Endodermal cell (in vitro differentiated cells): Measurements from ENCODE around the gene RPS6KA2. TPM values are rescaled to one million over a fixed set of nuclear protein-coding genes. Genes with fewer than 3 reads are reported as not detected.

Experiments
- DNase-seq: peaks from one replicate; pipeline ENCODE4 v3.0.0-alpha.2; 2017
- H3K27ac ChIP-seq: 2 replicates; pipeline ENCODE4 v1.5.1; 2013; ENCODE audit warnings: mild to moderate bottlenecking, low read depth, low read length, moderate library complexity
- H3K27me3 ChIP-seq: 2 replicates; pipeline ENCODE4 v1.6.1; 2013; ENCODE audit warnings: mild to moderate bottlenecking, low read length, moderate library complexity; ENCODE audit not compliant: insufficient read depth, control insufficient read depth, poor library complexity, severe bottlenecking
- H3K36me3 ChIP-seq: 2 replicates; pipeline ENCODE4 v1.7.0; 2013; ENCODE audit warnings: mild to moderate bottlenecking, low read length, moderate library complexity; ENCODE audit not compliant: control insufficient read depth, insufficient read depth
- H3K4me1 ChIP-seq: one replicate; pipeline ENCODE4 v1.7.0; 2013; ENCODE audit warnings: low read length; ENCODE audit not compliant: control insufficient read depth, insufficient read depth
- H3K4me3 ChIP-seq: 2 replicates; pipeline ENCODE4 v1.5.1; 2013; ENCODE audit warnings: mild to moderate bottlenecking, low read length, moderate library complexity
- H3K9ac ChIP-seq: 2 replicates; pipeline ENCODE4 v1.6.1; 2013; ENCODE audit warnings: mild to moderate bottlenecking, low read length, moderate library complexity; ENCODE audit not compliant: poor library complexity, severe bottlenecking; ENCODE audit errors: extremely low read depth
- H3K9me3 ChIP-seq: 2 replicates; pipeline ENCODE4 v1.6.1; 2013; ENCODE audit warnings: mild to moderate bottlenecking, low read length, moderate library complexity; ENCODE audit not compliant: control insufficient read depth
- H3K27ac Mint-ChIP-seq: 2 replicates; pipeline ENCODE4 v1.8.0; 2020; ENCODE audit warnings: mixed read lengths
- H3K27me3 Mint-ChIP-seq: 2 replicates; pipeline ENCODE4 v1.8.0; 2021; ENCODE audit warnings: mild to moderate bottlenecking, mixed read lengths; ENCODE audit not compliant: insufficient read depth
- H3K36me3 Mint-ChIP-seq: 2 replicates; pipeline ENCODE4 v1.8.0; 2020; ENCODE audit warnings: low read depth, mixed read lengths
- H3K4me1 Mint-ChIP-seq: 2 replicates; pipeline ENCODE4 v1.8.0; 2020; ENCODE audit warnings: mixed read lengths
- H3K4me3 Mint-ChIP-seq: 2 replicates; pipeline ENCODE4 v1.8.0; 2020; ENCODE audit warnings: mild to moderate bottlenecking, moderate library complexity, mixed read lengths
- H3K9me3 Mint-ChIP-seq: 2 replicates; pipeline ENCODE4 v1.8.0; 2020; ENCODE audit warnings: mild to moderate bottlenecking, mixed read lengths
- WGBS, 2 experiments: methylation state at CpG; one replicate each; pipeline versions ENCODE4 v1.1.5 to v1.1.7; 2013; ENCODE audit warnings: missing lambda C conversion rate in 2 of 2, mixed read lengths in 1 of 2; ENCODE audit not compliant: insufficient coverage in 1 of 2, insufficient read length in 1 of 2; 5-methylcytosine and 5-hydroxymethylcytosine counted together
- total RNA-seq, 2 donors: library from RNA; stranded (reverse); fragmentation: NEBNext Ultra II Directional in 1 of 2; extraction: Animal tissue kit (Norgen Biotek cat#: 25700) in 1 of 2; gene quantifications; 2 replicates in 1 of 2; 3 replicates in 1 of 2; pipeline ENCODE4 v1.2.1, GENCODE V29; 2021
- TF ChIP-seq, protein P1 (sequence below): fragments of 200-600 bp; sonication (generic); conservative IDR thresholded peaks from 2 replicates; pipeline ENCODE4 v1.5.0; 2021; ENCODE audit warnings: antibody characterized with exemption, mild to moderate bottlenecking

Gene RPS6KA2
- total RNA-seq, 2 donors from 2014 or later: 17.9 to 23.9 TPM

GRCh38 chr6:166463359-166464067, 163.5 kb downstream of the RPS6KA2 start:
- Mint-ChIP-seq H3K27ac (no peak overlapping the region), H3K36me3 (peaks cover 19% of the 10 kb centered on the region)
- no peaks in the 10 kb centered on the region for H3K4me1 ChIP-seq

DNA sequence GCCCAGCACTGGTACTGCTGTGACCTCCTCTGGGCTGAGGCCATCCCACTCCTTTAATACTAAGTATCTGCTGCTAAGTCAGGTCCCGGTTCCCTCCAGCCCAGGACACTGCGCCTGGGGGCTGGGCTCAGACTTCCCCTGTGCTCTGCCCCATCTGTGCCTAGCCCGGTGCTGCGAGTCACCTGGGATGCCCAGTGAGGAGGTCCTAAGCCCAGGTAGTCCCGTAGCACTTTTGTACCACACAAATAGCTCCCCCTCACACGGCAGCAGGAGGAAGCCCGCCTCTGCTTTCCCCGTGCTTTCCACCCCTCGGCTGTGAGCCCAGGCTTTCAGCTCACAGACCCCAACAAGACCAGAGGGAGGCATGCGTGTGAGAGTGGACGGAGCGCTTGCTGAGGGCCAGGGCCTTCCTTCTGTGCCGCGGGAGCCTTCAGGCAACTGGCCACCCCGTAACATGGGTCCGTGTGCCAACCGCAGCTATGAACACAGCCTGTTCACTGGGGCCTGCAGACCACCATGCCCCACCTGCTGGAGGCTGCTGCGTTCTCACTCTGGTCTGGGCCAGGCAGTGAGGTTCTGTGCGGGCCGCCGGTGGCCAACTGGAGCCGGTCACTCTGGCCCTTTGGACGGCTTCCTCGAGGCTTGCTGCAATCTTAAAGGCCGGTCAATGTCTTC, 164.5 kb downstream of the RPS6KA2 start:
- Histone ChIP-seq H3K9ac (no peak overlapping the region), H3K9me3 (peaks cover 5% of the 10 kb centered on the region), H3K4me3 (no peak overlapping the region), H3K27me3 (no peaks in the 10 kb centered on the region), H3K27ac (no peak overlapping the region), H3K36me3 (no peaks in the 10 kb centered on the region), H3K4me1 (no peaks in the 10 kb centered on the region)
- Mint-ChIP-seq H3K27me3 (no peaks in the 10 kb centered on the region), H3K9me3 (peaks cover 10% of the 10 kb centered on the region), H3K4me3 (no peak overlapping the region), H3K36me3 (peaks cover 23% of the 10 kb centered on the region), H3K27ac (no peak overlapping the region), H3K4me1 (peaks cover 4% of the 10 kb centered on the region)
- TF ChIP-seq, protein P1, sequence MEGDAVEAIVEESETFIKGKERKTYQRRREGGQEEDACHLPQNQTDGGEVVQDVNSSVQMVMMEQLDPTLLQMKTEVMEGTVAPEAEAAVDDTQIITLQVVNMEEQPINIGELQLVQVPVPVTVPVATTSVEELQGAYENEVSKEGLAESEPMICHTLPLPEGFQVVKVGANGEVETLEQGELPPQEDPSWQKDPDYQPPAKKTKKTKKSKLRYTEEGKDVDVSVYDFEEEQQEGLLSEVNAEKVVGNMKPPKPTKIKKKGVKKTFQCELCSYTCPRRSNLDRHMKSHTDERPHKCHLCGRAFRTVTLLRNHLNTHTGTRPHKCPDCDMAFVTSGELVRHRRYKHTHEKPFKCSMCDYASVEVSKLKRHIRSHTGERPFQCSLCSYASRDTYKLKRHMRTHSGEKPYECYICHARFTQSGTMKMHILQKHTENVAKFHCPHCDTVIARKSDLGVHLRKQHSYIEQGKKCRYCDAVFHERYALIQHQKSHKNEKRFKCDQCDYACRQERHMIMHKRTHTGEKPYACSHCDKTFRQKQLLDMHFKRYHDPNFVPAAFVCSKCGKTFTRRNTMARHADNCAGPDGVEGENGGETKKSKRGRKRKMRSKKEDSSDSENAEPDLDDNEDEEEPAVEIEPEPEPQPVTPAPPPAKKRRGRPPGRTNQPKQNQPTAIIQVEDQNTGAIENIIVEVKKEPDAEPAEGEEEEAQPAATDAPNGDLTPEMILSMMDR: peak; percentile 30
- 87 to 92% methylated on average over 6 to 25 of the region's 25 CpGs for WGBS, 2 experiments
- peak; percentile 60 for DNase-seq

More at GRCh38 chr6:166463359-166464067, 163.5 kb downstream of the RPS6KA2 start:
- peaks cover under 1% of the 10 kb centered on the region for H3K9me3 Mint-ChIP-seq
- Histone ChIP-seq H3K27me3 (no peaks in the 10 kb centered on the region), H3K9ac (no peak overlapping the region), H3K27ac (peak overlapping the region; percentile 32), H3K9me3 (peaks cover under 1% of the 10 kb centered on the region), H3K4me3 (no peak overlapping the region), H3K36me3 (no peaks in the 10 kb centered on the region)
- H3K4me3 Mint-ChIP-seq: no peak overlapping the region
- TF ChIP-seq, protein P1: no peak
- H3K4me1 Mint-ChIP-seq: peaks cover 4% of the 10 kb centered on the region
- DNase-seq: no peak
- H3K27me3 Mint-ChIP-seq: no peaks in the 10 kb centered on the region
- WGBS, 2 experiments: 89 to 95% methylated on average over 17 to 23 of the region's 23 CpGs

GRCh38 chr6:166461821-166462460, 165.1 kb downstream of the RPS6KA2 start:
- no peaks in the 10 kb centered on the region for H3K4me1 ChIP-seq
- H3K4me3 Mint-ChIP-seq: no peak overlapping the region
- H3K9me3 ChIP-seq: peaks cover 5% of the 10 kb centered on the region
- H3K27me3 Mint-ChIP-seq: no peaks in the 10 kb centered on the region
- H3K36me3 ChIP-seq: no peaks in the 10 kb centered on the region
- 83 to 92% methylated on average over 1 to 9 of the region's 9 CpGs for WGBS, 2 experiments
- peaks cover 24% of the 10 kb centered on the region for H3K36me3 Mint-ChIP-seq
- H3K4me3 ChIP-seq: no peak overlapping the region
- no peak for DNase-seq
- TF ChIP-seq, protein P1: no peak
- no peak overlapping the region for H3K9ac ChIP-seq
- no peaks in the 10 kb centered on the region for H3K27me3 ChIP-seq
- peaks cover 4% of the 10 kb centered on the region for H3K4me1 Mint-ChIP-seq
- H3K27ac Mint-ChIP-seq: no peak overlapping the region
- no peak overlapping the region for H3K27ac ChIP-seq
- H3K9me3 Mint-ChIP-seq: peaks cover 11% of the 10 kb centered on the region
